Activated T-cell treated with anti-CD3 and anti-CD28 coated beads for 48 hours (primary cell): ENCODE measurements around the gene NAA30.
"Not testable (repeated sequence)": the region's sequence is repeated elsewhere in the genome, so short reads cannot be mapped to it uniquely, and the experiment has no call there.

Experiments used
- DNase-seq: peaks from one replicate; pipeline ENCODE4 v3.0.0-alpha.2; 2020; ENCODE audit warnings: low read depth

Gene NAA30

DNA sequence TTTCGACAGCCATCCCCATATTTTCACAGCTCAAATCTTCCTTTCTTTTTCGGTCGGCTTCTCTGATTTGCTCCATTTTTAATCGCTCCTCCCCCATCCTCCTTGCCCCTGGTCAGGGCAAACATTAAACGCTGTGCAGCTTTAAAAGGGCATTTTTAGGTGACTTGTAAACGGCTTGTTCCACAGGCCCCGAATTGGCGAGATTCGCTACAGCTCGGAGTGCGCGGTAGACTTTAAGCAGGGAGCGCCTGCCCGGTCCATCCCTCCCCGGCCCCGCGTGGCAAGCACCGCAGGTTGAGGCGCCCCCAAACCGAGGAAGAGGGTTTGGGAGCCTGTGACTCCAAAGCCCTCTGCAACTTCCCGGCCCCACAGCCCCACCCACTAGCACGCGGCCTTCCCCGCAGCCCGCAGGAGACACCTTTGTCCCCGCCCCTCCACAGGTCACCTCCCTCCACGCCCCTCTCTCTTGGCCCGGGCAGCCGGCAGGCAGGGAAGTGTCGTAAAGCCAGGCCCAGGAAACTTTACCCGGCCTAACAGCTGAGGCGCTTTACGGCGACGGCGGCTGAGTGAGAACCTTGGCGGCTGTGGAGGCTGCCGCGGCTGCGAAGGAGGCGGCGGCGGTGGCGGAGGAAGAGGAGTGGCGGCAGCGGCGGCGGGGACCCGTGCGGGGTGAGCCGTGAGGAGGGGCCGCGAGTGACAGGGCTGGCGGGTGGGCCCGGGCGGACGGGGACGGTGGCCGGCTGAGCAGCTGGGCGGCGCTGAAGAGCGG, at the start of gene NAA30:
NAA30 (plus strand) TSS at position 550 of the 769 bp plus-strand sequence. CDS start 372 bp downstream, outside the sequence.
- peak; percentile 88 for DNase-seq

DNA sequence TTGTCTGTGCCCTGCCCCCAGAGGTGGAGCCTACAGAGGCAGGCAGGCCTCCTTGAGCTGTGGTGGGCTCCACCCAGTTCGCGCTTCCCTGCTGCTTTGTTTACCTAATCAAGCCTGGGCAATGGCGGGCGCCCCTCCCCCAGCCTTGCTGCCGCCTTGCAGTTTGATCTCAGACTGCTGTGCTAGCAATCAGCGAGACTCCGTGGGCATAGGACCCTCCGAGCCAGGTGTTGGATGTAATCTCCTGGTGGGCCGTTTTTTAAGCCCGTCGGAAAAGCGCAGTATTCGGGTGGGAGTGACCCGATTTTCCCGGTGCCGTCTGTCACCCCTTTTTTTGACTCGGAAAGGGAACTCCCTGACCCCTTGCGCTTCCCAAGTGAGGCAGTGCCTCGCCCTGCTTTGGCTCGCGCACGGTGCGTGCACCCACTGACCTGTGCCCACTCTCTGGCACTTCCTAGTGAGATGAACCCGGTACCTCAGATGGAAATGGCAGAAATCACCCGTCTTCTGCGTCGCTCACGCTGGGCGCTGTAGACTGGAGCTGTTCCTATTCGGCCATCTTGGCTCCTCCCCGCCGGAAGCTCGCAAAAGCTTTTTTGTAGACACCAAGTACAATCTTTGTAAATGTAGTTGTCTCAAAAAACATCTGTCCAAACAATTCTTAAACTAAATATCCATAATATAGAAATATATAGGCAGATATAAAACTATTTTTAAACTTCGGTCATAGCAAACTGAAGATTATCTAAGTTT, 46.7 kb upstream of the NAA30 start:
- DNase-seq: not testable (repeated sequence)

DNA sequence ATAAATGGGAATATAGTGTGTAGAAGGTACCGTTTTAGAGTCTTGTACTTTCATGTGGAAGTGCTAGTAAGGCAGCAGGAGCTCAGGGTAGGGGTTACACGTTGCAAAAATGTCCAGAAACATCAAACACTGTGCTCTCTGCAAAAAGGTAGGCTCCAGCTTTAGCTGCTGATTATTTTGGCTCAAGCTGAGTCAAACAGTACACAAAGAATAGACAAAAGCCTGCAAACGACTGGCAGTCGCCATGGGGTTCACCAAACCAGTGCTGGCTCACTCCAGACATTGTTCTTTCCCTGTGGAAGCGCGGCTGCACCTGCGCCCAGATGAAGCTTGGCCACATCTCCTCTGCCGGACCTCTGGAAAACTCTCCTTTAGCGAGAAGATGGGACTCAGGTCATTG, 45.3 kb upstream of the NAA30 start:
- no peak for DNase-seq

DNA sequence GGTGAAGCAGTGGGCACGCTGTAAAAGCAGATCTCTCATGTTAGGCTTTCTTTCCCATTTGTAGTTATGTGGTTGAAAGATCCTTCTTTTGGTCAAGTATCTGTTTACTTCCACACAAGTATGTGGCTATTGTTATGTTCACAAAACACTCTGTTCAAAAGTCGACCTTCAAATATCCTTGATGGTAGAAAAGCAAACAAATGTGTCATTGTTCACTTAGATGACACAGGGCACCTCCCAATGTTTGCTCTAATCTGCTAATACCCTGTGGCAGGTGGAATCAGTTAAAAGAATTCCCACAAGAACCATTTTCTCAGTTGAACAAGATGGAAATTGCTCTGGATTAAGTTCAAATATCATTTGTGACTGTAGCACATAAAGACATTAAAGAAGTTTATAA, 43.6 kb upstream of the NAA30 start:
- DNase-seq: no peak

DNA sequence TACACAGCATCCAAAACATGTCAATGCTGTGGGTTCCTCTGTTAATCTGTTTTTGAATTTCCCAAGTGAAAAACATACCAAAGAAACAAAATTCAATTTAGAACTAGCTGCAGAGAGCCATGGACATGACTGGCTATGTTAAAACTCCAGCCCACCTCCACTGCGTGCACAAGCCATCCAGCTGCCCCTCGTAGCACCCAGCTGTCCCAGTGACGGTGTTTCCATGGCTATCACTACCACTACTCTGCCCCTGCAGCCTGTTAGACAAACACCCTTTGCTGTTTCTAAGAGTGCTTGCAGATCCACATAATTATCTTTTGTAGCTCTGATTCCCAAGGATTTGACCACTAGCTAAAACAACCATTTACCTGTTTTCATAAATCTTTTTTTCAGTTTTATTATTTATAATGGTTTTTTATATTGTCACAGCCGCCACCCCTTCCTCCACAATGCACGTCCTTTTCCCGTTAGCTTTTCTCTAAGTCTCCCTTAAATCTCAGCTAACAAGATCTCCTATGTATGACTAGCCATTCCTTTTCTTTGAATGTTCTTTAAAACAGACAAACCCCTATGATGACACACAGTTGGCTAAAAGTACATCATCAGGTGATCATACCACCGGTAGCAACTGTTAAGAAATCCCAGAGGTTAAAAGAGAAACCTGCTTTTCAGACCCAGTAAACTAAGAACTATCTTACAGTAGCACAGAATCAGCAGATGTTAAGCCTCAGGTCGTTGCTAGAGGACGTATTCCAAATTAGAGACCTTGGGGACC, 37.8 kb upstream of the NAA30 start:
- no peak for DNase-seq

DNA sequence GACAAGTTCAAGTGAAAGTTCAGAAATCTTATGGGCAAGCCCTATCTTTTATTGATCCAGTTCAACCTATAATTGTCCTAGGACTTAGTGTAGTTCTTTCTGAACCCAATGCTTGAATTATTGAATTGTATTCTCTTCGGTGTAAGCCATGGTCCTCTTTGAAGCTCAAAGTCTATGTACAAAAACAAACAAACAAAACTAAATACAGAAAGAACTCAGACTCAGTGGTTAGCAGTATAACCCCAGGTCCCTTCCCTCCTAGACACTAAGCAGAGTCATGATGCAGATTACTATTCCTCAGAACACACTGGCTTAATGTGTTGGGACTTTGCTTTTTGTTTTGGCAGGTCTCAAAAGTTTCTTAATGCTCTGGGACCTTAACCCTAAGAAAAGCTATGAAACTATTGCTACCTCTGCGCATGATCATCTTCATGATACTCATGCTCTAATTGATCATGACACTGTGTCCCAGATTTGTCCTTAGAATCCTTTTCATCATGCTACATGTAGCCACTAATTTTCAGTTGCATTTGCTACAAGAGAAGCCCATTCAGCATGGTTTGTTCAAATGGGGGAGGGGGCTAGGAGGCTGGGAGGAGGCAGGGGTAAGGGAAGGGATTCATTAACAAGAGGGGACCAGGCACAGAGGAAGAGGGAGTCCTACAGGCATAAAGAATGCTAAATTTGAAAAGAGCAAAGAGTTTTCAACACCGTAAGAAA, 35.1 kb upstream of the NAA30 start:
- DNase-seq: no peak

DNA sequence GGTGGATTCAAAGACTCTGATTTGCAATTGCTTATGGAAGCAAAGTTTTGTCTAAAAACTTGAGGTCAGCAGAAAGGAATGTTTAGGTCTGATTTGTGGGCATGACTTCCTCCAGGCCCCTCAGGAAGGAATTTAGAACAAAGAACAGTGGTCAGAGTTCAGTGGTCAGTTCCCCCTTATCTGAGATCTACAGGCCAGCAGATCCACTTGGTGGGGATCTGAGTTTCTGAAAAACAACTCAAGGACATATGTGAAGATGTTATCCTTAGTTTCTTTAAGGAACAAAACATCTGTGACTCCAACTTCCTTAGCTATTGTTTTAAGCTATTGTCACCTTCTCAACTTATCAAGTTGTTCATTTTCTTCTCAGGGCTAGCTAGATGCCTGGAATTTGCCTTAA, 28.0 kb upstream of the NAA30 start:
- DNase-seq: no peak

DNA sequence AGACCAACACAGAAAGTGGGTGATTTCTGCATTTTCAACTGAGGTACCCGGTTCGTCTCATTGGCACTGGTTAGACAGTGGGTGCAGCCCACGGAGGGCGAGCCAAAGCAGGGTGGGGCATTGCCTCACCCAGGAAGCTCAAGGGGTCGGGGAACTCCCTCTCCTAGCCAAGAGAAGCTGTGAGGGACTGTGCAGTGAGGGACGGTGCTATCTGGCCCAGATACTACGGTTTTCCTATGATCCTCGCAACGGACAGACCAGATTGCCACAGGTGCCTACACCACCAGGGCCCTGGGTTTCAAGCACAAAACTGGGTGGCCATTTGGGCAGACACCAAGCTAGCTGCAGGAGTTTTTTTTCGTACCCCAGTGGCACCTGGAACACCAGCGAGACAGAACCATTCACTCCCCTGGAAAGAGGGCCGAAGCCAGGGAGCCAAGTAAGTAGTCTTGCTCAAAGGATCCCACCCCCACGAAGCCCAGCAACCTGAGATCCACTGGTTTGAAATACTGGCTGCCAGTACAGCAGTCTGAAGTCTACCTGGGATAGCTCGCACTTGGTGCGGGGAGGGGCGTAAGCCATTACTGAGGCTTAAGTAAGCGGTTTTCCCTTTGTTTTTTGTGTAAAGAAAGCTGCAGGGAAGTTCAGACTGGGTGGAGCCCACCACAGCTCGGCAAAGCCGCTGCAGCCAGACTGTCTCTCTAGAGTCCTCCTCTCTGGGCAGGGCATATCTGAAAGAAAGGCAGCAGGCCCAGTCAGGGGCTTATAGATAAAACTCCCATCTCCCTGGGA, 25.5 kb upstream of the NAA30 start:
- no peak for DNase-seq

DNA sequence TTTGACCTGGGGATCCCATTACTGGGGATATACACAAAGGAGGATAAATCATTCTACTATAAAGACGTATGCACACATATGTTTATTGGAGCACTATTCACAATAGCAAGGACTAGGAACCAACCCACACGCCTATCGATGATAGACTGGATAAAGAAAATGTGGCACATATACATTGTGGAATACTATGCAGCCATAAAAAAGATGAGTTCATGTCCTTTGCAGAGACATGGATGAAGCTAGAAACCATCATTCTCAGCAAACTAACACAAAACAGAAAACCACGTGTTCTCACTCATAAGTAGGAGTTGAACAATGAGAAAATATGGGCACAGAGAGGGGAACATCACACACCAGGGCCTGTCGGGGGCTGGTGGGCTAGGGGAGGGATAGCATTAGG, 20.2 kb upstream of the NAA30 start:
- not testable (repeated sequence) for DNase-seq

DNA sequence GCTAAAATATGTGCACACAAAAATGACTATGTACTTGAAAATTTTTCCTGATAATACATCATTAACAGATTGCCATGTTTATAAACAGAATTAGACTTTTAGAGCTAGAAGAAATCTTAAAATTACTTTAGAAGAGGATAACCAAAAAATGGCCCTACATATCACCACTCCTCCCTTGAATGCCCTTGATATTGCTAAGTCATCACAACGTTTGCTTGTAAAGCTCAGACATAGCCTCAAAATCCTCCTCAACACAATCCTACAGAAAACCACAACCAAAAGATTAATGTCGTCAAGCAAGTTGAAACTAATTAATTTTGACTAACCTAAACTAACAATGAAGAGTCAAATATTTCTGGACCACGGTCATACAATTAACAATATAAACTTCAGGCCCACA, 19.4 kb upstream of the NAA30 start:
- DNase-seq: no peak

DNA sequence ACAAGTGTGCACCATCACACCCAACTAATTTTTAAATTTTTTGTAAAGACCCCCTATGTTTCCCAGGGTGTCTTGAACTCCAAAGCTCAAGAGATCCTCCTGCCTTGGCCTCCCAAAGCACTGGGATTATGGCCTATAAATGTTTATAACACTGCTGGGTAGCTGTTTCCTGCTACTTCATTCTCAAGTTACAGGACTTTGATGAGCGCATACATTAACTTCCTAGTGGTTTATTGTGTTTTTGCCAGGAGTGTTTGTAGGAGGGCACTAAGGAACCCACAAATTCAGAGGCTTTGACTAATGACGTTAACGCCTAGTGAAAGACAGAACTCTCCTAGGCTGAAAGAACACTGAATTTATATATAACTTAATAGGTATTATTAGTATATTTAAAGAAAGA, 15.2 kb upstream of the NAA30 start:
- DNase-seq: no peak

DNA sequence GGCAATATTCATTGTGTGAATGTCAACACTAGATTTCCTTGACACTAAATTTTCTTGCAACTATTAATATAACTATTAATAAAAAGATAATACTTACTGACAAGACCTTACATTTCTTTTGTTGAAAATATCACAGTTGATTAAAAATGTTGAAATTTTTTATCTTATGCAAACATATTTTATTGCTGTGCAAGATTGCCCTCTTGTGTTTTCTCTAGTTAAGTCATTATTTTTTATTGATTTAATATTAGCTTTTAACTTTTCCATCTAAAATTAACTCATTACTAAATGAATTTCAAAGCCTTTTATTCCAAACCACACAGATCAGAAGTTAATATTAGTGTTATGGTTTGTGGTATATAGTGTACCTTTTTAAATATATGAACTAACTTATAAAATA, 11.7 kb upstream of the NAA30 start:
- DNase-seq: no peak

DNA sequence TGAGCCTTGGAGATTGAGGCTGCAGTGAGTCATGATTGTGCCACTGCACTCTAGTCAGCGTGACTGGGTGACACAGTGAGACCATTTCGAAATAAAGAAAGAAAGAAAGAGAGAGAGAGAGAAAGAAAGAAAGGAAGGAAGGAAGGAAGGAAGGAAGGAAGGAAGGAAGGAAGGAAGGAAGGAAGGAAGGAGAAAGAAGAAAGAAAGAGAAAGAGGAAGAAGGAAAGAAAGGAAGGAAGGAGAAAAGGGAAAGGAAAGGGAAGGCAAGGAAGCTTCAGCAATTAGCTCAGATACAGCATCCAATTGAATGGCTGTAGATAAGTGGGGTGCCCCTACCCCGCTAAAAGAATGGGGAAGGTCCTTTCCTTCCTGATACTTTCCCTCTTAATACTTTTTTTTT, 9.5 kb upstream of the NAA30 start:
- no peak for DNase-seq

DNA sequence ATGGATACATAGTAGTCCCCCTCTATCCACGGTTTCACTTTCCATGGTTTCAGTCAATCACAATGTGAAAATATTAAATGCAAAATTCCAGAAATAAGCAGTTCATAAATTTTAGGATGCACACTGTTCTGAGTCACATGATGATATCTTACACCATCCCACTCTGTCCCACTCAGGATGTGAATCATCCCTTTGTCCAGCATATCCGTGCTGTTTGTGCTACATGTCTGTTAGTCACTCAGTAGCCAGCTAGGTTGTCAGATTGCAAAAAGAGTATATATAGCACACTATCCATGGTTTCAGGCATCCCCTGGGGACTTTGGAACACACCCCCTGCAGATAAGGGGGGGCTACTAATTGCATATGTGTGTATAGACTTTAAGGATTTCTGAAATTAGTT, 8.1 kb upstream of the NAA30 start:
- DNase-seq: no peak

DNA sequence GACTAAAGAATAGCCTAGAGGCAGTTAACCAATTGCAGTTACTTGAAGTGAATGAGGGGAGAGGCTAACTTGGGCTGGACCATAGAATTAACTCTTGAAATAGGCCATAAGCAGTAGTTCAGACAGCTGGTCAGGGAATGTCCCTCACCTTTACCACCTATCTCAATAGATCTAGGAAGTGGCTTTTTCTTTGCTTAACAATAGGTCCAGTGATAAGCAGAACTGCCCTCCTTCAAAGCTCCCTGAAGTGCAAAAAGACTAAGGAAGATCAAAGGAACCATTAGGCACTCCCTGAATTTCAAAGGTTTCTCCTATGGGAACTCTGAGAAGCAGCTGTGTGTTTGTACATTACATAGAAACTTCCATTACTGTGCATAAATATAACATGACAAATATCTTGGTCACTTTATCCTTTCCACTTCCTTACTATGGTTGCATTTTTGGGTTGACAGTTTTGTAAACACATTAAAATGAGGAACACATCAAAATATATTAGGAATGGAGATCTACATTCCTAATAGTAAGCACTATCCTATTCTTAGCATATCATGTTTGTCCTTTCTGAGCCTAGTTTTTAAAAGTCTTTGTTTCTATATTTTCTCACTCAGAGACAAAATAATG, 7.2 kb upstream of the NAA30 start:
- DNase-seq: no peak

DNA sequence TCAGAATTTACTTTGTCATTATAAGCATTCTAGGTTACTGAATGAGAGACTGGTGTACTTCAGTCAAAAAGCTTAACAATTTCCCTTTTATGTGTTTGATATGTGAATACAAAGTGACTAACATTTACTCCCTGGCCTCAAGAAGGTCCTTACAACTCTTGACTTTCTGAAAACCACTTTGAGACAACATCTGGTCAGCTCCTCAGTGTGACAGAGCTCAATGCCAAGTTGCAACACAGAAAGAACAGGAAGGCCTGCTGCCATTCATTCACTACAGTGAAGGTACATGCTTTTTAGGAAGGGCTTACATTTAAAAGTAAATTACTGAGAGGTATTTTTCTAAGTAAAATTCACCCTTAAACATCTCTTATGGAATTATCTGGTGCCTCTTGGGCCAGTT, 2.3 kb upstream of the NAA30 start:
- DNase-seq: no peak

DNA sequence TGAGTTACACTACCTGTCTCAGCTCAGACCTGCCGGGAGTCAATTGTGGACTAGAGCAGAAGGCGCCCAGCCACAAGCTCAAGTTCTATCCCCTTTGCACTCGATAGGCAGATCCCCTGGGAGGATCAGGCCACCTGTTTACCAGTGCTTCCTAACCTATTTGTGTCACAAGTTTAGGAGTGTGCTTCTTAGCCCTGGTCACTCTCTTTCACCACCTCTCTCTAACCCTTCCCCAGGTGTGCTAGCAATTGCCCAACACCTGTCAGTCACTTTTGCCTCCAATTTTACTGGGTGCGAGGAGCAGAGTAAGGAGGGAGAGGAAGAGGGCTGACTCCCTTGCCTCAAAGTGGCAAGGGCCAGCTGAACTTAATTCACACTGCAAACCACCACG, 745 bp upstream of the NAA30 start:
- no peak for DNase-seq

DNA sequence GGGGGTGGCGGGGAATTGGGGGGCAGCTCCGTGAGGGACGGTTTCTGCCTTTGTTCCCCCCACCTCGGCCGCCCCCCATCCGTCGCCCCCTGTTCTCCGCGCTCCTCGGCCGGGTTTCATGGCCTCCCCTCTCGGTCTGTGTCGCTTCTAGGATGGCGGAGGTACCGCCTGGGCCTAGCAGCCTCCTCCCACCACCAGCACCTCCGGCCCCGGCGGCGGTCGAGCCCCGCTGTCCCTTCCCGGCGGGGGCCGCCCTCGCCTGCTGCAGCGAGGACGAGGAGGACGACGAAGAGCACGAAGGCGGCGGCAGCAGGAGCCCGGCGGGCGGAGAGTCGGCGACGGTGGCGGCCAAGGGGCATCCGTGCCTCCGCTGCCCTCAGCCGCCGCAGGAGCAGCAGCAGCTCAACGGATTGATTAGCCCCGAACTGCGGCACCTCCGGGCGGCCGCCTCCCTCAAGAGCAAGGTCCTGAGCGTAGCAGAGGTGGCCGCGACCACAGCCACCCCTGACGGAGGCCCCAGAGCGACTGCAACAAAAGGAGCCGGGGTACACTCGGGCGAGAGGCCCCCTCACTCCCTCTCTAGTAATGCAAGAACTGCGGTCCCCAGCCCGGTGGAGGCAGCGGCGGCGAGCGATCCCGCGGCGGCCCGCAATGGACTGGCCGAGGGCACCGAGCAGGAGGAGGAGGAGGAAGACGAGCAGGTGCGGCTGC, 575 bp downstream of the NAA30 start:
- peak; percentile 33 for DNase-seq

DNA sequence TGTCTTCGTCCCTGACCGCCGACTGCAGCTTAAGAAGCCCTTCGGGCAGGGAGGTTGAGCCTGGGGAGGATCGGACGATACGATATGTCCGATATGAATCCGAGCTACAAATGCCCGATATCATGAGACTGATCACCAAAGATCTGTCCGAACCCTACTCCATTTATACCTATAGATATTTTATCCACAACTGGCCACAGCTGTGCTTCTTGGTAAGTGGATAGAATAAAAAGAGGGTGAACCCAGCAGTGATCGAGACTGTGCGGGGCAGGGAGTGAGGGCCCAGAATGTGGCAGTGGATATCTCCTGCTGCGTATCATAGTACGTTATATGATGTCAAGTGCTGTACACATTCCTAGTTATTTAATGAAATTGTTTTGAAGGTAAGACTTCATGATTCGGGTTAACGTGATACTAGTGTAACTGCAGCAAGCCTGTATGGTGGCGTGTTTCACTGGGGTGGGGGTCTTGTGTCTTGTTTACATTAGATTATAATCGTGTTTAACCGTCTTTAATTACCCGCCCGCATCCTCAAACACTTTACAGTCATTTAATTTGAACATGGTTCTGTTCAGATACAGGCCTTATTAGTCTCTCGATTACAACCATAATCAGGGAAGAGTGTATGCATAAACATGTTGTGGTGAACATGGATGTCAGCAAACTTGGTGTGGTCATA, 1.3 kb downstream of the NAA30 start:
- DNase-seq: no peak

DNA sequence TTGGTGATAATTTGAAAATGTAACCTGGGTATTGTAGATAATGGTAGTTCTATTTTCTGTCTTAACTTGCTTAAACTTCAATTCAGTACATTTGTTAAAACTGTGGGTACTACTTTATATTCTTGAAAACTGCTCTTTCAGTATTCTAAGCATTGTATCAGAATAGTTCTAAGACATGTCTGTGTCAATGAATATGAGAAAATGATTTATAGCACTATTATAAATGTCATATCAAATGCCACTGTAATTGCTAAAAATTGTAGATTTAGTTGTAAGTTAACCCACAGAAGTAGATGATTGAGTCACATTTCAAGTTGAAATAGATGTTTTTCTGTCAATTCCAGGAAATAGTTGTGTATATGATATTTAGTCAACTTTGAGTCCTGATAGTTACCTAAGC, 2.4 kb downstream of the NAA30 start:
- no peak for DNase-seq
